RKO (cell line): ENCODE results near the gene ASTL.
A peak's percentile ranks its signal among the peaks of the same experiment; 100 is the strongest.

Experiments
- DNase-seq: peaks from one replicate; pipeline ENCODE4 v3.0.0-alpha.2; 2016; ENCODE audit warnings: low spot score

Gene ASTL

GRCh38 chr2:96159084-96159830, 21.0 kb upstream of the ASTL start:
- DNase-seq: no peak

- DNase-seq: no peak
These were observed 20.2 kb upstream of the ASTL start for GRCh38 chr2:96158554-96158940.

- DNase-seq: peak; percentile 46
These were observed 19.6 kb upstream of the ASTL start for GRCh38 chr2:96157649-96158553.

GRCh38 chr2:96156926-96157648, 18.8 kb upstream of the ASTL start:
- no peak for DNase-seq

GRCh38 chr2:96156011-96156820, 17.9 kb upstream of the ASTL start:
- no peak for DNase-seq

- DNase-seq: no peak
These were observed 16.4 kb upstream of the ASTL start for GRCh38 chr2:96154506-96155380.

- DNase-seq: peak; percentile 32
These were observed 15.7 kb upstream of the ASTL start for GRCh38 chr2:96153991-96154431.

GRCh38 chr2:96153291-96153713, 15.0 kb upstream of the ASTL start:
- no peak for DNase-seq

GRCh38 chr2:96152304-96153161, 14.2 kb upstream of the ASTL start:
- no peak for DNase-seq

- no peak for DNase-seq
These were observed 13.4 kb upstream of the ASTL start for GRCh38 chr2:96151595-96152303.

- DNase-seq: no peak
These were observed 12.7 kb upstream of the ASTL start for GRCh38 chr2:96150791-96151594.

- DNase-seq: no peak
These were observed 11.8 kb upstream of the ASTL start for GRCh38 chr2:96150007-96150640.

- peak; percentile 91 for DNase-seq
These were observed 10.3 kb upstream of the ASTL start for GRCh38 chr2:96148410-96149217.

GRCh38 chr2:96147593-96148201, 9.4 kb upstream of the ASTL start:
- no peak for DNase-seq

- no peak for DNase-seq
These were observed 8.7 kb upstream of the ASTL start for GRCh38 chr2:96146881-96147592.
